DOHH2 (cell line): ENCODE data around the gene PANX2.
A peak's percentile ranks its signal among the peaks of the same experiment; 100 is the strongest.

Source experiments
- H3F3A ChIP-seq: fragments of 200-600 bp; sonication (generic), shearing (Covaris generic); 2 replicates; pipeline ENCODE4 v1.6.0; 2016; ENCODE audit warnings: antibody characterized with exemption, mild to moderate bottlenecking; ENCODE audit not compliant: control insufficient read depth, insufficient read depth
- H3K27ac ChIP-seq: fragments of 200-600 bp; sonication (generic); 2 replicates; pipeline ENCODE4 v1.5.1; 2014; ENCODE audit warnings: low read depth, mild to moderate bottlenecking, low read length, moderate library complexity
- H3K27me3 ChIP-seq: fragments of 200-600 bp; sonication (generic); 2 replicates; pipeline ENCODE4 v1.6.1; 2014; ENCODE audit warnings: mild to moderate bottlenecking, low read length, mixed read lengths; ENCODE audit not compliant: control insufficient read depth
- H3K36me3 ChIP-seq: fragments of 200-600 bp; sonication (generic); 2 replicates; pipeline ENCODE4 v1.6.1; 2014; ENCODE audit warnings: mild to moderate bottlenecking, low read length, moderate library complexity, mixed read lengths; ENCODE audit not compliant: control insufficient read depth
- H3K4me1 ChIP-seq: fragments of 200-600 bp; sonication (generic); 2 replicates; pipeline ENCODE4 v1.6.1; 2014; ENCODE audit warnings: mild to moderate bottlenecking, low read length, mixed read lengths; ENCODE audit not compliant: control insufficient read depth
- H3K4me2 ChIP-seq: fragments of 200-600 bp; sonication (generic); 2 replicates; pipeline ENCODE4 v1.6.0; 2014; ENCODE audit warnings: mild to moderate bottlenecking, low read length, moderate library complexity
- H3K4me3 ChIP-seq: fragments of 200-600 bp; sonication (generic); 2 replicates; pipeline ENCODE4 v1.5.1; 2014; ENCODE audit warnings: mild to moderate bottlenecking, low read length, mixed read lengths
- H3K79me2 ChIP-seq: fragments of 200-600 bp; sonication (generic); 2 replicates; pipeline ENCODE4 v1.6.1; 2014; ENCODE audit warnings: mild to moderate bottlenecking, low read length, mixed read lengths; ENCODE audit not compliant: control insufficient read depth
- H3K9me2 ChIP-seq: fragments of 200-600 bp; sonication (generic); replicated peaks from 2 replicates; pipeline ENCODE4 v1.6.1; 2014; ENCODE audit warnings: mild to moderate bottlenecking, low read length, mixed read lengths; ENCODE audit not compliant: control insufficient read depth
- H3K9me3 ChIP-seq: fragments of 200-600 bp; sonication (generic); 2 replicates; pipeline ENCODE4 v1.6.1; 2014; ENCODE audit warnings: antibody characterized with exemption, low read length, mixed read lengths; ENCODE audit not compliant: control insufficient read depth, insufficient read depth
- H4K20me1 ChIP-seq: fragments of 200-600 bp; sonication (generic); 2 replicates; pipeline ENCODE4 v1.6.0; 2014; ENCODE audit warnings: low read depth, mild to moderate bottlenecking, antibody characterized with exemption, low read length, moderate library complexity; ENCODE audit not compliant: control insufficient read depth, insufficient read depth
- CTCF ChIP-seq: fragments of 200-600 bp; sonication (generic); IDR thresholded peaks from one replicate; pipeline ENCODE4 v1.5.1; 2014; ENCODE audit warnings: antibody characterized with exemption, mild to moderate bottlenecking, low read depth, low read length; ENCODE audit not compliant: poor library complexity, severe bottlenecking
- EZH2phosphoT487 ChIP-seq: fragments of 200-600 bp; sonication (generic); IDR thresholded peaks from 2 replicates; pipeline ENCODE4 v1.6.1; 2017; ENCODE audit warnings: borderline replicate concordance, mild to moderate bottlenecking, antibody characterized with exemption, low read length, moderate library complexity, mixed read lengths

Gene PANX2

DNA sequence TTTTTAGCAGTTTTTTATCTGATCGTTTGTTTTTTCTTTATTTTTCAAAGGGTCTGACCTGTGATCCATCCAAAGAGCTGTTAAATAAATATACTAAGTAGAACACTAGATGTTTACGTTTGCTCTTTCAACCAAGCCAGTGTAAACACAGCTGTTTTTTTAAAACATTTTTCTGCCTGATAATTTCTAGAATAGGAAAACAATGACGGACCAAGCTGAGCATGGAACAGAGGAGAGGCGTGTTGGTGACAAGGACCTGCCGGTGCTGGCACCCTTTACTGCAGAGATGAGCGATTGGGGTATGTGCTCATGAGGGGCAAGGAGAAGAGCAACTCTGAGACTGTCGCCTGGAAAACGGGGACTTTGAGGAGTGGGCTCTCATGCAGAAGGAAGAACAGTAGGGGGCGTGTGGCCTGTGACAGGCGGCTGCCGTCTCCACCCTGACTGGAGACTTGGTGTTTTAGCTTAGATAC, 28.6 kb upstream of the PANX2 start:
- Histone ChIP-seq H3K79me2 (no peaks in the 10 kb centered on the region), H3K27me3 (peaks cover 15% of the 10 kb centered on the region), H3K9me3 (no peaks in the 10 kb centered on the region), H3K4me1 (no peaks in the 10 kb centered on the region), H3K4me3 (no peak overlapping the region), H3K4me2 (no peak overlapping the region), H3F3A (no peaks in the 10 kb centered on the region), H3K36me3 (no peaks in the 10 kb centered on the region), H3K9me2 (no peaks in the 10 kb centered on the region), H3K27ac (no peak overlapping the region), H4K20me1 (no peaks in the 10 kb centered on the region)
- TF ChIP-seq EZH2phosphoT487 (no peak), CTCF (peak; percentile 52)

GRCh38 chr22:50143096-50143495, 27.4 kb upstream of the PANX2 start:
- H3F3A ChIP-seq, result no peaks in the 10 kb centered on the region
- no peaks in the 10 kb centered on the region for H3K36me3 ChIP-seq
- no peaks in the 10 kb centered on the region for H3K79me2 ChIP-seq
- H3K9me2 ChIP-seq, result no peaks in the 10 kb centered on the region
- no peak overlapping the region for H3K27ac ChIP-seq
- no peaks in the 10 kb centered on the region for H3K9me3 ChIP-seq
- no peaks in the 10 kb centered on the region for H4K20me1 ChIP-seq
- H3K4me3 ChIP-seq, result no peak overlapping the region
- H3K4me1 ChIP-seq, result no peaks in the 10 kb centered on the region
- TF ChIP-seq EZH2phosphoT487, result no peak
- TF ChIP-seq CTCF, result no peak
- peaks cover 15% of the 10 kb centered on the region for H3K27me3 ChIP-seq
- H3K4me2 ChIP-seq, result no peak overlapping the region

- no peak overlapping the region for H3K27ac ChIP-seq
- H3K36me3 ChIP-seq, result no peaks in the 10 kb centered on the region
- H3K4me2 ChIP-seq, result no peak overlapping the region
- H4K20me1 ChIP-seq, result no peaks in the 10 kb centered on the region
- H3K4me1 ChIP-seq, result peaks cover 3% of the 10 kb centered on the region
- H3K9me2 ChIP-seq, result no peaks in the 10 kb centered on the region
- H3K27me3 ChIP-seq, result peaks cover 15% of the 10 kb centered on the region
- TF ChIP-seq CTCF (peak; percentile 8), EZH2phosphoT487 (no peak)
- no peaks in the 10 kb centered on the region for H3K9me3 ChIP-seq
- H3K4me3 ChIP-seq, result no peak overlapping the region
- no peaks in the 10 kb centered on the region for H3F3A ChIP-seq
- no peaks in the 10 kb centered on the region for H3K79me2 ChIP-seq
Measured at GRCh38 chr22:50144005-50144614, 26.4 kb upstream of the PANX2 start.
